ENCODE measurements around the gene ACVR1B.
A peak's percentile ranks its signal among the peaks of the same experiment; 100 is the strongest.

The ACVR1B gene

DNA sequence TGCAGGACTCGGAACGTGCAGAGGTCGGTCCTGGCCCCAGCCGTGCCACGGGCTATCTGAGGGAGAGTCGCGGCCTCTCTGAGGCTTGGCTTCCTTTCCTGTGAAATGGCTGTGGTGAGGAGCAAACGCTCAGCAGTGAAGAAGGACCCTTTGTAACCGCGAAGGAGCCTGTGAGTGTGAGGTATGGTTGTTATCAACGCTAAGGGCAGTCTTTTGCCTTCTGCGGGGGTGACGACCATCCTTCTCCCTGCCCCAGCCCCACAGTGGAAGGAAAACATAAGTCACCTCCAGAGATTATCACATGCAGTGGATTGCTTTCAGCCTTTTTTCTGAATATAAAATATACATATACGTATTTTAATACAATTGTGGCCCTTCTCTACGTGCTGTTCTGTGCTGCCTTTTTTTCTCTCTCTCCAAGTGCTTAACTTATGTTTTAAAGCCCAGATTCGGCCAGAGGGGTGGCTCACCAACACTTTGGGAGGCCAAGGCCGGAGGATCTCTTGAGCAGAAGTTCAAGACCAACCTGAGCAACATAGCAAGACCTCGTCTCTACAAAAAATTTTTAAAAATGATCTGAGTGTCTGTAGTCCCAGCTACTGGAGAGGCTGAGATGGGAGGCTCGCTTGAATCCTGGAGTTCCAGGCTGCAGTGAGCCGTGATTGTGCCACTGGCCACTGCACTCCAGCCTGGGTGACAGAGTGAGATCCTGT is 72.6 kb downstream of the ACVR1B start:
- no peak for DNase-seq

DNA sequence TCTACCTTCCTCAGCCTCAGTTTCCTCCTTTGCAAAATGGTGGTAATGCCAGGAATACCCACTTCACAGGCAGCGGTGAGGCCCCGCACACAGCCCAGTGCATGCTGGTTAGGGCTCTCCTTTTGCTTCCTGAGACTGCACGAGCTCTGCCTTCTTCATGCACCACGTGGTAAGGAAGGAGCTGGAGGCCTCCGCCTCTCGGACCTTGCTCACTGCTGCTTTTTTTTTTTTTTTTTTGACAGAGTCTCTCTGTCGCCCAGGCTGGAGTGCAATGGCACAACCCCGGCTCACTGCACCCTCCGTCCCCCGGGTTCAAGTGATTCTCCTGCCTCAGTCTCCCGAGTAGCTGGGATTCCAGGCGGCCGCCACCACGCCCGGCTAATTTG is 73.3 kb downstream of the ACVR1B start:
- no peak for DNase-seq

DNA sequence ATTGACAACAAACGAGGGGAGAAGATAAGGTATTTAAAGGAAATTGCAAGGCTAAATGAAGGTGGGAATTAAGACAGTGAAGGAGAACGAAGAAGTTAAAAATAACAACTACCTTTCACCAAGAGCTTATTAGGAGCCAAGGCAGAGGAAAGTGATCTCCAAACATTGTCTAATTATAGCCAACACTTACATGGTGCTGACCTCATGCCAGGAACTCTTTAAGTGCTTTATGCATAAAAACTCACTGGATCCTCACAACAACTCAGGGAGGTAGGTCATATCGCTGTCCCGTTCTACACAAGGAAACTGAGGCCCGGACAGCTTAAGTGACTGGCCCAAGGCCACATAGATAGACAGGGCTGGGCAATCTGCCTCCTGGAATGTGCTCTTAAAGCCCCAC is 74.8 kb downstream of the ACVR1B start:
- no peak for DNase-seq

DNA sequence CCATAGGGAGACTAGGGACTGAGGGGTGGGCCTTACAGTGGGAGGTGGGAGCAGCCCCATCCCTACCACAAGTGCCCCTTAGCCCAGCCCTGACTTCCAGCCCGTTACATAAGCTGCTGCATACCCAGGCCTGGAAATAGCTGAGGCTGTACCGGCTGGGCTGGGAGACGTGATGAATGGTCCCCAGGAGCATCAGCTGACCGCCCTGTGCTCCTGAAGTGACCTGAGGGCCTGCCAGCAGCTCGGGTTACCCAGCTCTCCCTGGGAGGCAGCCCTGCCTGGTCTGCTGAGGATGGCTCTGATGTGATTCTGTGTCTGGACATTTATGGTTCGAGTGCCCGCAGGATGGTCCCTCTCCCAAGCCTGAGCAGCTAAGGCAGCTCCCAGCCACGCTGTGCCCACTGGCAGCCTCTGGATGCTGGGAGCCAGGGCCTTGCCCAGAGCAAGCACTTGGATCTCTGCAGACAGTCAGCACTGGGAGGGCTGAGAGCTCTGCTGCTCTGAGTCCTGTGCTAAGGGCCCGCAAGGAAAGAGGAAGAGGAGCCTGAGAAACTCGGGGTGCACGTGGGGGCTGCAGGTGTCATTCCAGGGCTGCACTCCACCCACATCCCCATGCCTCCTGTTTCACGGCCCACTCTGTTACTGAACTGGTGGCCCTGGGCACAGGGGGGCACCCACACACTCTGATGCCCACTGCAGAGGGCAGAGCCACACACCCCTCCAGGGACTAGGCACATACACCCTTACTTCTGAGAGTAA is 75.8 kb downstream of the ACVR1B start:
- no peak for DNase-seq

DNA sequence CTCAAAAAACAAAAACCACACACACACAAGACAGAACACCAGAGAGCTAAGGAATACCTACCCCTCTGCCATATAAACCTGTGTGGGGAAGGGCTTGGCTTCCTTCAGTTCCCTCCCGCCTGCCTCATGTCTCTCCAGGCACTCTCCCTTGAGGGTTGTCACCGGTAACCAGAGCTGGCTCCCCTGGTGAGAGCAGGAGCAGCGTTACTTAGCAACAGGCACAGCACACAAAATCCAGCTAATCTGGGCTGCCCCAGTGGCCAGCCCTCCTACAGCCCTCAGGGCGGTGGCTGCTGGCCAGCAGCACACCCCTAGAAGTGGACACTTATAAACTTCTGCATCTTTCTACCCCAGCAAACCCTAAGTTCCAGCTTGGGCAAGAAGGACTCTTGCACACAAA is 78.2 kb downstream of the ACVR1B start:
- no peak for DNase-seq

DNA sequence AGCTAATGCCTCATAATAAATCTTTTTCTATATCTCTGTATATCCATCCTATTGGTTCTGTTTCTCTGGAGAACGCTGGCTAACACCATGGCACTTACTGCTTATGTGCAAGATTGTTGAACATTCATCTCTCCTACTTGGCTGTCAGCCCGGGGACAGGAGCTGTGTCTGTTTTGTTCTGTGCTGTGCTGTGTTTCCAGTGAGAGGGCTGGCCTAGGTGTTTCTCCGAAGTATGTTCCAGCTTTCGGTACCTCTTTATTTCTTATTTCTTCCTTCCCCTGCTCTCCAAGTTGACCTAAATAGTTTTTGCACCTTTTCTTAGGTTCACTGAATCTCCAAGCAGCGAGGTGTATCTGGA is 80.9 kb downstream of the ACVR1B start:
- peak in 1 of 2 experiments; percentile 54 for DNase-seq

DNA sequence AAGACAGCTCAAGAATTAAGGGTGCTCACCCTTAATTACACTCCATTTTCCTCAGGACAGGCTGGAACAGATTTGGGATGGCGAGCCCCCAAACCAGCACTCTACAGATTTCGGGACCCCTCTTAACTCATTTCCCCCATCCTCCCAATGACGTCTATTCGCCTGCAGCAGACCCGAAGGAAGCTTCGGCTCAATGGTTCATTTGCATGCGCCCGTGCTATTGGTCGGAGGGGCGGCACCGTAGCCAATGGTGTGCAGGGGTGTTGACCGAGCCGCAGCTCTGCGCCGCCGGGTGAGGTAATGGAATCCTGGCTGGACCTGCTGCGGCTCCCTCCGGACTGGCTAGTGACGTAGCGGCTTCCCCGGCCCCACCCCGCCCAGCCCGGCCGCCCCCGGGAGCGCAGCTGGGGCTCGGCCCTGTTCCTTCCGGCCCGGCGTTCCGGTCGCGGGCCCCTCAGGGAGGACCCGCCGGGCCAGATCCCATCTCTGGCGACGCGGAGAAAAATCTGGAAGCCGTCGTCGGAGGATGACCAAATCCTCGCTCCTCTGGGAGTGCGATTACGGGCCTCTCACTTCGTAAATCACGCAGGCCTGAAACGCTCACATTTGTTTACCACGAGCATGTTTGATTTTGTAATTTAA is 81.4 kb downstream of the ACVR1B start:
- peak; percentile 93 to 96 for DNase-seq

DNA sequence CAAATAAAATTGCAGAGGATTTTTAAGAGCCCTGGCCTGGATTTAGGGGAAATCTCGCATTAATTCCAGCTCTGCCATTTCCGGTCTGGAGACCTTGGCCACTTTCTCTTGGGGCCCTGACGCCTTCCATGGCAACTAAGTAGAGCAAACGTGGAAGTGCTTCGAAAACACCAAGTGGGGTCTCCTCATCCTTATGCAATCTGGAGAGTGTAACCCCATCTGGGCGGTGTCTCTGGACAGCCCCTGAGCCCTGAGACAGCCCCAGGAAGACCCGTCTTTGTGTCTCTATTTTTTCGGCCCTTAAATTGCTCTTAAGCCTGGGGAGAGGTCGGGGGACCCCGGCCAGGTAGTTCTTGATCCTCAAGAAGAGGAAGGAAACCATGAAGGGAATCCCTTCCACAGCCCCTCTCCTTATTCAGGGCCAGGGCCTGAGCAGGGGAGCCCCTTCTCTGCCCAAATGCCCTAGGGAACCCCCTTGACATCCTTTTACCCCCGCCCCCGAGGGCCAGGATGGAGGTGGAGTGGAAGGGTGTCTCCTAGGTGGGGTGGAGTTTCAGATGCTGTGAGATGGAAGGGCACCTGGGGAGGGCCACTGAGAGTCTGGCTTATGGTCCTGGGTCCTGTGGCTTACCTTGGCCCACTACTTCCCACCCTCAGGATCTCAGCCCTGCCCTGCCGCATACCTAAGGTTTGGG is 82.1 kb downstream of the ACVR1B start:
- no peak for DNase-seq

DNA sequence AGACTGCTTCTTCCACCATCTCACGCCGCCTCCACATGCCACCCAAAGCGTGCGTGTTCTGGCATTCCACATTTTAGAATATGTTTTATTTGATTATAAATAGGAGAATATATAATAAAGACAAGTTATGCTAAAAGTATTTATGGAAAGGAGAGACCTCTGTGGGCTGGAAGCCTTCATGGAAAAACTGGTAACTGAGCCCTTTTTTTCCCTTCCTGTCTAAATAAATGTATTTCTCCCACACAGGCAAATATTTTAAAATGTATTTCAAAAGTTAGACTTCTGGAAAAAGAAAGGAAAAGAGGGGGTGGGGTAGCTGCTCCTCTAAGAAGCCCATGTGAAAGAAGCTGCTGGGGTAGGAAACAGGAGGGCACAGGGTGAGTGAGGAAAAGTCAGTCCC is 83.7 kb downstream of the ACVR1B start:
- DNase-seq: no peak

DNA sequence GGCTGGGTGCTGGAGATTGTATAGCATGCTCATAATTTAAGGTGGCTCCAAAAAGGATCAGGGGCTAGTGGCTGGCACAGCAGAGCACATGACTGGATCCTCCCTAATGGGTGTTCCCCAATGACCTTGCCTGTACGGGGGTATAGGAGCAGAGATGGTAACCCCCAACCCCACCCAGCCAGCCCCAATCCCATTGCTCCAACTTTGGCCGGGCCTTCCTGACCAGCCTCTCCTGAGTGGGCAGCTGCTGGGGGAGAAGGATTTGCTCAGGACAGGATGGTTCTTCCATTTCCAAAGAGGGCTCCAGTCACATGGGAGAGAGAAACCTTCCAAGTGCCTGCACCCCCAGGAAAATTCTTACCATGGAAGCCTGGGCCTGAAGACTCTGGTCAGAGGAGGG is 84.4 kb downstream of the ACVR1B start:
- DNase-seq: no peak

DNA sequence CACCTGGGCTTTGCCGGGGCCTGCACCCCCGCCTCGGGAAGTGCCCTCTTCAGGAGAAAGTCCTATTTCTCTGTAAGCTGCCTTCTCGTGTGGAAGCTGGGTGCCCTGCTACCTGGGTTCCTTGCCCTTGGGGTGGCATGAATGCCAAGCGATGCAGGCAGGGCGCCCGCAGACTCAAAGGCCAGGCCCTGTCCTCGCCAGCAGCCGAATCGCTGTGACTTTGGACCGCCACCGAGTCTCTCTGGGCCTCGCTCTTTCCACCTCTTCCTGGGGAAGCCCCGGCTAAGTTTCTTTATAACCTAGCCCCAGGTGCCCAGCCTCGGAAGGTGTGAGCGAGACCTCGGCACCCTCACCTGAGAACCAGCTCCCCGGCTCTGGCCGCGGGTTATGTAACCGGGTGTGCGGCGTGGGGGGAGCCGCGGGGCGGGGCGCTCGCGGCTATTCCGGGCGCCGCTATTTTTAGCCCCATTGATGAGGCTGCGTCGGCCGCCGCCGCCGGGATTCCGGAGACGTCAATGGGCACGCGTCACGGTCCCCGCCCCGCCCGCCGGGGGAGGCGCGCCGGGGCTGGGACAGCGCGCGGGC is 85.2 kb downstream of the ACVR1B start:
- DNase-seq: peak; percentile 20 to 61

DNA sequence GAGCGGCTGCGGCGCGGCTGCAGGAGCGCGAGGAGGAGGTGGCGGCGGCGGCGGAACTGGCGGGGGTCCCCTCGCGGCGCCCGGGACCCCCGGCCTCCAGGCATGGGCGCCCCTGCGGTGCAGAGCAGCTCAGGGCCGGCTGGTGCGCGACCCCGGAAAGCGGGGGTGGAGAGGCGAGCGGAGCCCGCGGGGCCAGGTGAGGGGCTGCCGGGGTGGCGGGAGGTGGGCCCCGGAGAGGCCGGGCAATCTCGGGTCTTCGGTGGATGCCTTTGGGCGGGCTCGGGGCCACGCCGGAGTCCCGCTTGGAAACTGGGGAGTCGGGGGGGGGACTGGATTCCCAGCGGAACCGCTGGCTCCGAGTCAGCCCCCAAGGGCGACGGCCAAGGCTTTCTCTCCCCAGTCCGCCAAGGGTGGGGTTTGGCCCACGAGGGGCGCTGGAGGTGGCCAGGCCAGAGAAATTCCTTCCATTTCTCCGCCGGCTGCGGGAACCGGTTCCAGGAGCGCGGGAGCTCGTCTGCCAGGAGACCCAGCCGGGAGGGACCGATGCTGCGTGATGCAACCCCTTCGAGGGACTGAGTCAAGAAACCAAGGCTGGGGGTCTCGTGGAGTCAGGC is 85.9 kb downstream of the ACVR1B start:
- no peak for DNase-seq

DNA sequence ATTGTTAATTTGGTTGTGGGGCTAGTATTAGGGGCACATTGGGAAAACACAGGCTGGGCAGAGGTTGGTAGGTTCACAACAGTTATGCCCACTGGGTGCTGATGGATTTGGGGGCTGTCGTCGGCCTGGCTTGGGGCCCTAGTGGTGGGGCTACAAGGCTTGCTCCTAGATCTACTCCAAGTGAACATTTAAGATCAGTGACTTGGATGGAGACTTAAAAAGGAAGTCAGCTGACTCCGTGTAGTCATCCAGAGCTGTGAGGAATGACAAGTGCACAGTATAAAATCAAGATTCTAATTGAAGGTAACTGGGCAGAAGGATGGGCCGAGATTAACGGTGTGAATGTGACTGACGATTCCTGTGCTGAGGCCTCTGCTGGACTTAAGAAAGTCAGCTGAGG is 86.9 kb downstream of the ACVR1B start:
- DNase-seq: no peak

DNA sequence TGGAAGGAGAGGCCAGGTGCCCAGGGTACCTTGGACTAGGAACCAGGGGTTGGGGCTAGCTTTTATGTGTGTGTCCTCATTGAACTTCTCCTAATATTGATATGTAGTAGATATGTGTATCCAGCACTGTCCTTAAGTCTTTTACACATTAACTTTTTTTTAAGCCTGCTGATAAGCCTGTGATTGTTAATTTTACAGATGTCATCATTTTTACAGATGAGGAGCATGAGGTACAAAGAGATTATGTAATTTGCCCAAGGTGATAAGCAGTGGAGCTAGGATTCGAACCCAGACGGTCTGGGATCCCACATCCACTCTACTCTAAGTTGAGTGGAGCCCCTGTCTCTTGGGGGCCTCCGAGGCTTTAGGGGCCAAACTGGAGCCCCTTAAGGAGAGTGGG is 89.5 kb downstream of the ACVR1B start:
- DNase-seq: no peak

DNA sequence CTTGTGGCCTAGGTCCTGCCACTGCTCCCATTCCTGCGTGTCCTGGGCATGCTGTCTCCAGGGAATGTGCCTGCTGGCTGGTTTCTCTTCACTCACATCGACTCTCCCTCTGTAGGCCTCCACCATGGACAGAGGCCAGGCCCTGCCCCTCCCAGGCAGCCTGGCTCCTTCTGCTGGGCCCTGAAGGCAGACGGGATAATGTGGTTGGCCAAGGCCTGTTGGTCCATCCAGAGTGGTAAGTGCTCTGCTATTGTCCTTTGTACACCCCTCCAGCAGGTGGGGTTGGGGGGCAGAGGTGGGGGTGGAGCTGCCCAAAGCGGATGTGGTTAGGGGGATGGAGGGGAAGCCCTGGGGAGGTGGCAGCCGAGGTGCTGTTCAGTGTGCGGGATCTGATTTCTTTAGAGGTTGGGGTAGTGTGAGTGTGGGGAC is 90.2 kb downstream of the ACVR1B start:
- DNase-seq: no peak

DNA sequence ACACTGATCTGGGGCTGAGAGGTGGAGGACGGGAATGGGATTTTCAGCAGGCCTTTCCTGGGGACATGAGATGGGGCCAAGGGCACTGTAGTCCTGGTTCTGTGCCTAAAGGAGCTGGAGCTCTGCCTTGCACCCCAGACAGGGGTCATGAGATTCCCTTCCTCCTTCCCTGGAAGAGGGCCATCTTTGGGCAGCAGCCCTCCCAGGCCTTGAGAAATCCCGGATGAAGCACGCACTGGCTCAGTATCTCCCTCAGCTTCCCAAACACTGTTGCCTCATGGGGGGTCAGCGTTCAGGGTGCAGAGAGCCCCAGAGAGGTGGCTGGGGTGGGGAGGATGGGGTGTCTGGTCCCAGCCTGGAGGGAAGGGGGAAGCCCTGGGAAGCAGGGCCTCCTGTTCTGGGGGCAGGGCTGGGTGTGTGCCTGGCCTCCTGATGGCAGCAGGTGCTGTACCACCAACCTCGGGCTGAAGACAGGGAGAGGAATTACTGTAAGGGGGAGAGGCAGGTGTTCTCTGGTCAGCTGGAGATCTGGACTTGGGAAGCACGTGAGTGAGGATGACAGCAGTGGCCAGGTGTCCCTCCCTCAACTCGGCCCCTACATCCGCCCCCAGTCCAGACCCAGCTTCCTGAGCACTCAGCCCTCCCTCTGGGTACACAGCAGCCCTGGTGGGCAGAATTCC is 91.3 kb downstream of the ACVR1B start:
- DNase-seq: no peak

DNA sequence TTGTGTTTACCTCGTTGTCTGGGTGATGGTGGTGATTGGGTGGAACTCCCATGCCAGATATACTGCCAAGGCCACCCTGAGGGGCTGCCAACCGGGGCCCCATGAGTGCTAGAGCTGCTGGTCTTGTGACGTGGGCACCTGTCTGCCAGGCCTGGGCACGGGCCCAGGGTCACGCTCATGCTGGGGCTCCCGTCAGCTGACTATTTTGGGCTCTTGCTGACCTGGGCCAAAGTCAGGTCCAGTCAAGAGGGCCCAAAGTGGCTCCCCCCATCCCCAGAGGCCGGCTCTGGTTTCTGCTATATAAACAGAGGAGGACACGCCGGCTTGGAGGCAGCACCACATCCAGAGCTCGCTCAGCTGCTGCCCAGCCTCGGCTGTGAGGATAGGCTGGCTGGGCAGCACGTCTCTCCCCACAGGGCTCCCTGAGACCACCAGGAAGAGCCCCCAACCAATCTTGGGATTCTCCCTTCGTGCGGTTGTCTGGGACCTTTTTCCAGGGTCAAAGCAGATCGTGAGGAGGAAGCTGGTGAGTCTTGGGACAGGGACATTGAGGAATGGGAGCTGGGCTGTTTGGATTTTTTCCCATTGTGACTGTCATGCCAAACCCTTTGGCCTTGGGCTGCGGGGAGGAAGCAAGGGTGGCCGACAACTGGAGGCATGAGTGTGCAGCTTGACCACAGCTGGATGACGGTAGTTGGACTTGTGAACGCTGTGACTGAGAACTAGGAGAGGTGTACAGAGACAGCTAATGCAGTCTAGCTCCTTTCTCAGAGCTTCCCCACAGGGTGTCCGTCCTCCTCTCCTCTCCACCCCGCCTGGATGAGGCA is 92.1 kb downstream of the ACVR1B start:
- DNase-seq: no peak

DNA sequence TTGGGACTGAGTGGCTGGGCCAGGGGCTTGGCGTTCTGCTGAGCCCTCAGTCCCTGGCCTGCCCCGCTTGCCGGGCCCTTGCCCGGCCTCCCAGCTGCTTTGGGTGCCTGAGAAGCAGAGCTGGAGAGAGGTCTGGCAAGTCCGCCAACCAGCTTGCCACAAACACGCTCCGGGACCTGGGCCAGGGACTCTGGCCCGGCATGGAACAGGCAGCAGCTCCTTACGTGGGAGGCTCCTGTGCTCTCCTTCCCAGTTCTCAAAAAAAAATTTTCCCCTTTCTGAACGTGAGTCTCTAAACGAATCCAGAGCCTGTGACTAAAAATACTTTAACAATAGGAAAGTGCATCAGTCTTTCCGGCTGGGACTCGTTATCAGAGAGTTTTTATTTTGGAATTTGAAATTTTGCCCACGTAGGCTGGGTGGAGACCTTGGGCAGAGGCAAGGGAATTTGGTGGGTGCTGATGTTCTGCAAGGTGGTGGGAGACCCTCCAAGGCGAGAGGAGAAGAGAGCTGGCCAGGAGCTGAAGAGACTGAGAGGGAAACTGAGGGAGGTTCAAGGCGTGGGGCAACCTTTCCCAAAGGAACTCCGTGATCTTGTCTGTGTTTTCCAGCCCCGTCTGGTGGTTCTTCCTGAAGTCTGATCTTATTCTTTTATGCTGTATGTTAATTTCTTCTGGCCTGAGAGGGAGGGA is 92.9 kb downstream of the ACVR1B start:
- DNase-seq: peak in 1 of 2 experiments; percentile 8

DNA sequence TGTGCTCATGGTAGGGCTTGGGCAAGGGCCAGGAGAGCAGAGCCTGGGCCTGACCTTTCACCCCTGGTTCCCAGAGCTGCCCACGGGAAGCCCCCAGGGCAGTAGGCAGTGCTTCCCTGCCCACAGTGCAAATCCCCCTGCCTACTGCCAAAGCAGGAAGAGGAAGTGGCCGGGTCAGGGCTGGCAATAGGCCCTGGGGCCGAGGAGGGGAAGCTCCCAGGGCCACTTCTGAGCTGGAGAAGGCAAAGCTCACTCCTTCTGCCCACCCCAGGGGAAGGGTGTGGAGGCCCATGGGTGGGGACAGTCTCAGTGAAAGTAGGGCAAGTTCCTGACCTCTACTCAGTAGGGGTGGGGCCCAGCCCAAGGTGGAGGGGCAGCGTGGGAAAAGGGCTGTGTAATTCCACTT is 94.3 kb downstream of the ACVR1B start:
- no peak for DNase-seq

Measured in cerebellar nuclear complex (tissue), 1 donor.